ENCODE measurements around the gene PLXNC1.

PLXNC1 gene

GRCh38 chr12:94207849-94208621 is 59.7 kb downstream of the PLXNC1 start:
- peak; percentile 32 for DNase-seq

DNA sequence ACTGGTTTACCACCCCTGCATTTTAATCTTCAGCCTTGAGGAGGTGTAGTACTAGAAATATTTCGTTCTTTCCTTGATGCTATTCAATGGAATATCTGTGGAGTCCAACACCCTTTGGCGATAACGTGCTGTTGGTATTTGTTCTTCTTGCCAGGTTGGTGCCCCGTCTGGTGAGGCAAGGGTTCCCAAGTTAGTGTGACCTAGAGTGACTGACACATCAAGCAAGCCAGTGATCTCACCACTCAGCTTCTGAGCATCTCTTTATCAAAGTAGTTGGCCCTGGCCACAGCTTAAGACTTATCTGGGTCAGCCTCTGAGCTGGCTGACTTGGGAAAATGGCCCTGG is 60.2 kb downstream of the PLXNC1 start:
- DNase-seq = no peak

- DNase-seq = no peak
These were observed 60.9 kb downstream of the PLXNC1 start for GRCh38 chr12:94209240-94209639.

GRCh38 chr12:94211021-94211420 is 62.6 kb downstream of the PLXNC1 start:
- DNase-seq = no peak

GRCh38 chr12:94218233-94218632 is 69.9 kb downstream of the PLXNC1 start:
- DNase-seq = no peak

GRCh38 chr12:94219622-94220302 is 71.4 kb downstream of the PLXNC1 start:
- DNase-seq = no peak

DNA sequence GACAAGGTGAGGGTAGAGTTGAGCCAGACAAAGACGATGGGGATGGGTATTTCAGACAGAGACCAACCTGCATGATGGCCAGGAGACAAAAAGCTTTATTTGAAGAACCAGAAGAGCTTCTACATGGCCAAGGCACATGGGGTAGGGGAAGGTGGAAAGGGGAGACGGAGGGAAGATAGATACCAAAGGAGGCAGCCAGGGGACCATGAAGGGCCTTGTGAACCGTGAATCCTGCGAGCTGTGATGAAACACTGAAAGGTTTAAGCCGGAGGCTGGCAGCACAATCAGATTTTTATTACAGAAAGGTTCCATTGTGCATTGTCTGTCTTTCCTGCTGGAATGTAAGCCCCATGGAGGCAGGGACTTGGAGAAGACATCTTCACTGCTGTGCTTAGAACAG is 72.4 kb downstream of the PLXNC1 start:
- DNase-seq = no peak

DNA sequence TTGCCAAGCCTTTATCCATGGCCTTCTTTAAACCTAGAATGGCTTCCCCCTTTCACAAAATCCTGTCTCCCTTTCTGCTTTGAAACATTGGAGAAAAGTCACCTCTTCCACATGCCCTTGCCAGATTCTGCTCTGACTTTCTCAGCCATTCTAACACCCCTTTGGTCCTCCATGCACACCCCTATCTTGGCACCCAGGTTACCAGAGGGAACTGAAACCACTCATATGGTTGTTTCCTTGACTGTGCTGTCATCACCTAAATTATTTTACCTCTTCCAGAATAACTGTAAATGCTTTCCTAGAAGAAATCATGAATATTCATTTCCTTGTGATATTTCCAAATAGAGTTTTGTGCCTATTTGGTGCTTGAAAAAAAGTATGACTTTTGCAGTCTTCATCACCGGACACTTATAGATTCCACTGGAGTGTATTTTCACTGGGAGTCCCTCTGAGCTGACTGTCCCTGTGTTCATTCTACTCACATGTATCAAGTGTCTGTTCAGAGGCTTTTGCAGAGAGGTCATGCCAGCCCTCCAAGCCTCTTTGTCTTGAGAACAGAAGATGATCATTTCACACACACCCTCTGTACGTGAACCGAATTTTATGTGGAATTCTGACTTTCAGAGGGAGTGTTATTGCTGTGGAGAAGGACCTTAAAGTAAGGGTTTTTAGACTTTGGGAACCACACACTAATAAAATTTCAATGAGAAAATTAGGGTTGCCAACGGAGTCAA is 74.1 kb downstream of the PLXNC1 start:
- no peak for DNase-seq

GRCh38 chr12:94223842-94224241 is 75.5 kb downstream of the PLXNC1 start:
- no peak for DNase-seq

- DNase-seq = no peak
These were observed 77.1 kb downstream of the PLXNC1 start for GRCh38 chr12:94225506-94225905.

DNA sequence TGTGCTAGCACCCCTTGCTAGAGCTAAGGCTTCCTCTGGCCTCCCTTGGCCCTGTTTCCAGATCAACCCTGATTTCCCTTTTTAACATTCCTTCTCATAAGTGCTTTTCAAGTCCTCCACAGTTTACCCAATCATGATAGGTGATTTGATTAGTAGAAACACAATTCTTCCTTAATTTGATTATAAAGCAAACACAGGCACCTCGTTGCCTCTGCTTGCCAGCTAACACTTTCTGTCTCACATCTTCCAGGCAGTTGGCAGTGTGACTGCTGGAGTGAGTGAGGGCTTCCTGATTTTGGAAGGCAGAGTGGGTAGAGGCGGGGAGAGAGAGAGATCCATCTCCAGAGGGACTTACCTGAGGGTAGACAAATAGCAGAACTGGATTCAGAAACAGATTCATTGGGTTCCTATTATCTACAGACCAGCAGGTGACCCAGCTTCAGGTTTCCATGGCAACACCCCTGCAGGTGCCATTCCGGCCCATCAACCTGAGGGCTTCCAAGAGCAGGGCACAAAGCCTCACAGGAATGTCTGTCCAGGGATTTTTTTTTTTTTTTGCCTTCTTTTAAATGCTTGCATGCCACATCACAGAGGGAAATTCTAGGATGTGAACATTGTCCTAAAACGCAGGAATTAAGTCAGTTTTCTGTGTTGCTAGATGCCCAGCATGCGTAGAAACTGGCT is 77.7 kb downstream of the PLXNC1 start:
- no peak for DNase-seq

GRCh38 chr12:94227066-94227465 is 78.7 kb downstream of the PLXNC1 start:
- DNase-seq = no peak

GRCh38 chr12:94228488-94228907 is 80.1 kb downstream of the PLXNC1 start:
- no peak for DNase-seq

DNA sequence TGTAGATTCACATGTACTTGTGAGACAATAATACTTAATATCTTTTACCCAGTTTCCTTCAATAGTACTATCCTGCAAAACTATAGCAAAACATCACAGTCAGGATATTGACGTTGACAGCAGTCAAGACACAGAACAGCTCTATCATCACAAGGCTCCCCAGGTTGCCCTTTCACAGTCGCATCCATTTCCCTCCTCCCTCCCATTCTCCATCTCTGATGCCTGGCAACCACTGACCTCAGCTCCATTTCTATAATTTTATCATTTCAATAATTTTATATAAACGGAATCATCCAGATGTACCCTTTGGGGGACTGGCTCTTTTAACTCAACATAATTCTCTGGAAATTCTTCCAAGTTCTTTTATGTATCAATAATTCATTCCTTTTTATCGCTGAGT is 81.5 kb downstream of the PLXNC1 start:
- no peak for DNase-seq

DNA sequence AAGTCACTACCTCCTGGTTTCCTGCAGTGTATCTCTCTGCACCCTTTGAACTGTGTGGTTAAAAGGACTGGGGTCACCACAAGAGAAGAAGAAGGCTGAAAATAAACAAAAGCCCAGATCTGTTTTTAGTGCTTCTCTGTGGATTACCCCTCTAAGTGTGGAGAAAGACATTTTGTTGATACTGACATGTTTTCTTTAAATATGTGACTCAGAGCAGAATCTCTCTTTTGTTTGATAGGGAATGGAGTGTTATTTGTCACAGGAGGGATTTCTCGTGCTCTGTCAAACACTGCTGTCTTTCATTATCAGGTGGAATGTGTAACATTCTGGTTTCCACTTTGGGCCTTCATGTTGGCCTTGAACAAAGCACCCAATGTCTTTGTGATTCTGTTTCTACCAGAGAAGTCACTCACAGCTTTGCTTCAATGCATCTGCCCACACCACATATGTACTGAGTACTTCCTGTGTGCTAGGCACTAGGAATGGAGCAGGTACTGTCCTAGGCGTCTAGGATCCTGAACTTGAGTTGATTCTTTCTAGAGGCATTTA is 82.1 kb downstream of the PLXNC1 start:
- no peak for DNase-seq

DNA sequence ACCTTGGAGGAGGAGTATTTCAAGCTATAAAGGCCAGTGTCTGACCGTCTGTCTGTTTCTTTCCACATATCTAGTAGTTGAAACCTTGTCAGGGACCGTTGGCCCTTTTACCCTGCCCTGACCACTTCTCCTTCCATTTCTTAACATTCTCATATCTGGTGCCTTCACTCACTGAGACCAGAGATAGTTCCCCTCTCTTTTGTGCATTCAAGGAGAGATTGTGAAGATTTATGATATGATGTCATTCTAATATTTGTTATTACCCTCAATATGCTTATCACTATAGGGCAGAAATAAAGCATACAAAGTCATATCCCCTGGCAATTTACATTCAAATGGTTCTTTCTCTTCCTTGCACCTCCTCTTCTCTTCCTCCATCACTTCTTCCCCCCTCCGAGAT is 83.3 kb downstream of the PLXNC1 start:
- DNase-seq = no peak

GRCh38 chr12:94235848-94236247 is 87.5 kb downstream of the PLXNC1 start:
- no peak for DNase-seq

DNA sequence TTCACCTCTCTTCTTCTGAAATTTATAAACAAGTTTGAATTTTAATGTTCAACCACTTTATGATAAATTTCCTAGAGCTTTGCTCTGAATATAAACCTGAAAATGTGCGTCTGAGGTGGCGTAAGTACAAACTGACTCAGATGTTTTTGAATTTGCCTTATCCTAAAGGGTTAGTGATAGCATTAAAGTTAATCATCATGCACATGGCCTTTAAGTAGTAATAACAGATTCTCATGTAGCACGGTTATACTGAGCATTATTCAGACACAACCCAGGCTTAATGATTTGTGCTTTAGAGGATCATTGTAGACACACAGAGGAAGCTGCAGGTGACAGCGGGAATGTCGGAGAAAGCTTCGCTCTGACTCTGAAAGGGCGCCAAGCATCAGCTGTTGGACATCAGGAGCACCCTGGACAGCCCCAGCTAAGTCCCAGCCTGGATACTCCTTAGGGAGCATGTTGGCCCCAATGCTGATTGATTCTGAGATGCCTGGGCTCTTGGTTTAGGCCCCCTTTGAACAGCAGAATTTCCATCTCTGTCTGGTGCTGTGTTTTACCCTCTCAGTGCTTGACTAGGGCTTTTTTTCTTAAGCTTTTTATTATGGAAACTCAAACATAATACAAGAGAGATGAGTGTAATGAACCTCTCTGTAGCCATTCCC is 91.1 kb downstream of the PLXNC1 start:
- no peak for DNase-seq

DNA sequence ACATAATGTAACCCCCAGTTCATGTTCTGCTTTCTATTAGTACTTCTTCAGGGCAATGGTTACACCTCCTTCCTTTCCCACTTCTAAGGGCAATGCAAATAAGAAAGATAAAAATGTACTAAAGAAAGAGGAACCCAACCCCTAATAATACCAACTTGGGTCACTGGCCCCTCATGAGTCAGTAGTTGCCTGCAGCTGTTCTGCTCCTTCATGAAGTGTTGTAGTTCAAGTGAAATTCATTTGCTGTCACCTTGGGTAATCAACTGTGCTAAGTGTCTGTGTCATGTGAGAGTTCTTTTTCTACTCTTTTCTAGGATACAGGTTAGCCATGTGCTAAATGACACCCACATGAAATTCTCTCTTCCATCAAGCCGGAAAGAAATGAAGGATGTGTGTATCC is 91.8 kb downstream of the PLXNC1 start:
- no peak for DNase-seq

DNA sequence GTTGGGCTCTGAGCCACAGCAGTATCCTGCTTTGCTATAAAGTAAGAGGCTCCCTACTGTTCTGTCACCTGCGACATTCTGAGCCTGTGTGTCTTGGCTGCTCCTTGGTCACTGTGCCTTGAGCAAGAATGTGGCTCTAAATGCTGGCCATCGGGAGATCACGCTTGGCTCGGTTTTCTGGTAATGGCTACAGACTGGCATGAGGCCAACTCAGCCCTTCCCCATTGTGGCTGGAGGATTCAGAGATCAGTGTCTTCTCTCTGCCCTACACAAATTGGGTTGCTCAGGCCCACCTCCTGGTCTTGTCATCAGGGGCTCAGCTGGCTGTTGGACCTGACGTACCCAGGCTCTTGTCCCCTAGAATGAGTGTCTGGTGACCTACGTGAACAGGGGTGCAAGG is 94.5 kb downstream of the PLXNC1 start:
- no peak for DNase-seq

DNA sequence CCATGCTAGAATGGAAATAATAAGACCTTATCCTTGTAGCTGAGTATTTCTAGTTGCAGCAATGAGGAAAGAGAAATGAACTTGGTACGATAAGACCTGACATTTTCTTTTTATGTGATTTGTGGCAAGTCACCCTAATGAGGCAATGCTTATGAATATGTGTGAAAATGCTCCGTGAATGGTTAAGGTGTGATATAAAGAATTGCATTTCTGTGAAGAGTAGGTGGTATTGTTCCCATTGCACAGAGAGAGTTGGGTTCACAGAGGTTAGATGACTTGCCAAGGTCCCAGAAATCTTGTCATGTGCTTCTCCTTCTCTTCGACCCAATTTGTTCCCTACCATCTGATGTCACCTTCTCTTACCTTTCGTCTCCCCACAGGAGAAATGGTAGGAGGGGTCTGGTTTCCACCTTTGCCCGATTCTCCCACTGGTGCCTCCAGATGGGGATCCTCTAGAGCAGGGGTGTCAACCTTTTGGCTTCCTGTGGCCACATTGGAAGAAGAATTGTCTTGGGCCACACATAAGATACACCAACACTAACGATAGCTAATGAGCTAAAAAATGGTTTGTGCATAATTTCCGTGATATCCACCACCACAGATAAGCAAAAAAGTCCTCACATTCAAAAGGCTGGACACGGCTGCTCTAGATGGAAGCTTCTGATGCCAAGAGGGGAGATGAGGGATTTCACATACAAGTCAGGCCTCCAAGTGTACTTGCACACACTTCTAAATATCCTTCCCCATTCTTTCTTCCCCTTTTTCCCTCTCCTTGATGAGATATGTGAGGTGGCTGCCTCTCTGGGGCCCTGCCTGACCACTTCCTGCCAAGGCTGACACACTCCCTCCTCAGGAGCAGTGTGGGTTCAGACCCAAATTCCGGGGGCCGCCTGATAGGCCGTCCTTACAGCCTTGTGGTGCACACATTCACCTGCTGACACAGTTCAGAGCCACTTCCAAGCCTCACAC is 96.1 kb downstream of the PLXNC1 start:
- DNase-seq = no peak
